ENCODE measurements around the gene PSPH. TPM values are rescaled to one million over a fixed set of nuclear protein-coding genes. Genes with fewer than 3 reads are reported as not detected.
"Not testable (repeated sequence)": the region's sequence is repeated elsewhere in the genome, so short reads cannot be mapped to it uniquely, and the experiment has no call there.

The PSPH gene
- total RNA-seq, 4 donors from 2014 or later = 13.9 to 46.7 (median 27.9) TPM

DNA sequence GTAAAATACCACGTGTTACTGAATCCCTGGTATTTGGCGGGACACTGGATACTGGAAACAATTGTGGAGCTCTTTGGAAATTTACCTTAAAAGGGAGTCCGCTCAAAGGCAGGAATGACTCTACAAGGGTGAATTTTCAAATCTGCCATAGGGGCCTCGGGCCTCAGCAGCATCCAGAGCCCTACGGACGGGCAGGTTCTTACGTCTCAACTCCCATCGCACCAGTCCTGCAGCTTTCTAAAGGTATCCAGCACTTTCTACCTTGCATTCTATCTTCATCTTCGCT lies 248 bp downstream of the PSPH start:
- WGBS, 2 donors = 0% methylated on average over 3 to 7 of the region's 9 CpGs
- H3K9me3 ChIP-seq = no peaks in the 10 kb centered on the region
- no peak for DNase-seq
- no peak for TF ChIP-seq POLR2A (IDR thresholded peaks at IDR 0.05)
- TF ChIP-seq, protein P1, sequence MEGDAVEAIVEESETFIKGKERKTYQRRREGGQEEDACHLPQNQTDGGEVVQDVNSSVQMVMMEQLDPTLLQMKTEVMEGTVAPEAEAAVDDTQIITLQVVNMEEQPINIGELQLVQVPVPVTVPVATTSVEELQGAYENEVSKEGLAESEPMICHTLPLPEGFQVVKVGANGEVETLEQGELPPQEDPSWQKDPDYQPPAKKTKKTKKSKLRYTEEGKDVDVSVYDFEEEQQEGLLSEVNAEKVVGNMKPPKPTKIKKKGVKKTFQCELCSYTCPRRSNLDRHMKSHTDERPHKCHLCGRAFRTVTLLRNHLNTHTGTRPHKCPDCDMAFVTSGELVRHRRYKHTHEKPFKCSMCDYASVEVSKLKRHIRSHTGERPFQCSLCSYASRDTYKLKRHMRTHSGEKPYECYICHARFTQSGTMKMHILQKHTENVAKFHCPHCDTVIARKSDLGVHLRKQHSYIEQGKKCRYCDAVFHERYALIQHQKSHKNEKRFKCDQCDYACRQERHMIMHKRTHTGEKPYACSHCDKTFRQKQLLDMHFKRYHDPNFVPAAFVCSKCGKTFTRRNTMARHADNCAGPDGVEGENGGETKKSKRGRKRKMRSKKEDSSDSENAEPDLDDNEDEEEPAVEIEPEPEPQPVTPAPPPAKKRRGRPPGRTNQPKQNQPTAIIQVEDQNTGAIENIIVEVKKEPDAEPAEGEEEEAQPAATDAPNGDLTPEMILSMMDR (IDR thresholded peaks at IDR 0.05) = no peak
- intact Hi-C loops (cut with DNase I) = no loop called here
- H3K27me3 ChIP-seq = no peaks in the 10 kb centered on the region
- H3K27ac ChIP-seq = peak overlapping the region; percentile 92 to 96 (median 94)
- H3K36me3 ChIP-seq = peaks cover 0 to 33% (median 8%) of the 10 kb centered on the region in 3 donors
- peaks cover 8 to 72% (median 33%) of the 10 kb centered on the region in 3 donors for H3K4me1 ChIP-seq
- H3K4me3 ChIP-seq = peak overlapping the region; percentile 70 to 100 (median 80)

DNA sequence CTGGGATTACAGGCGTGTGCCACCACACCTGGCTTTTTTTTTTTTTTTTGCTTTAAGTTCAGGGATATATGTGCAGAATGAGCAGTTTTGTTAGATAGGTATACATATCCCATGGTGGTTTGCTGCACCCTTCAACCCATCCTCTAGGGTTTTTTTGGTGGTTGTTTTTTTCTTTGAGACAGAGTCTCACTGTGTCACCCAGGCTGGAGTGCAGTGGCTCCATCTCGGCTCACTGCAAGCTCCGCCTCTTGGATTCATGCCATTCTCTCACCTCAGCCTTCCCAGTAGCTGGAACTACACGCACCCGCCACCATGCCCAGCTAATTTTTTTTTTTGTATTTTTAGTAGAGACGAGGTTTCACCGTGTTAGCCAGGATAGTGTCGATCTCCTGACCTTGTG lies 2.5 kb downstream of the PSPH start:
- H3K9me3 ChIP-seq; DNase-seq; H3K27me3 ChIP-seq; intact Hi-C loops (cut with DNase I); H3K4me3 ChIP-seq: not testable (repeated sequence)
- Histone ChIP-seq H3K27ac (peak overlapping the region in 2 of 4 donors; percentile 25 to 26), H3K36me3 (peaks cover 0 to 11% (median 0%) of the 10 kb centered on the region in 3 donors), H3K4me1 (peaks cover 8 to 68% (median 33%) of the 10 kb centered on the region in 3 donors)
- WGBS, 2 donors = 45 to 70% methylated on average over 8 of the region's 8 CpGs

DNA sequence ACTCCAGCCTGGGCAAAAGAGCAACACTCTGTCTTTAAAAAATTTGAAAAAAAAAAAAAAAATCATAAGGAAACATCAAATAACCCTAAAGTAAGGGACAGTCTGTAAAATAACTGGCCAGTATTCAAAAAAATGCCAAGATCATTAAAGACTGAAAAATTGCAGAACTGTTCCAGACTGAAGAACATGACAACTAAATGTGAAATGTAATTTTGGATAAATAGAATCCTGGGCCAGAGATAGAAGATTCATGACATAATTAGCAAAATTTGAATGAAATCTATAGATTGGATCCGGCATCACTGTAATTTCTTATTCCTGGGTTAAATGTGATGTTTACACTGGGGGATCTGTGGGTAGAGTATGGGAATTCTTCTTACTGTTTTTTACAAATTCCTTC lies 3.0 kb downstream of the PSPH start:
- no peak for DNase-seq
- Histone ChIP-seq H3K9me3 (no peaks in the 10 kb centered on the region), H3K4me3 (no peak overlapping the region), H3K4me1 (peaks cover 8 to 63% (median 32%) of the 10 kb centered on the region in 3 donors), H3K27ac (peak overlapping the region in 2 of 4 donors; percentile 36 to 80), H3K27me3 (no peaks in the 10 kb centered on the region), H3K36me3 (peaks cover 0 to 6% (median 0%) of the 10 kb centered on the region in 3 donors)
- 74 to 88% methylated on average over 1 of the region's 1 CpG for WGBS, 2 donors
- TF ChIP-seq, protein P1 (IDR thresholded peaks at IDR 0.05) = no peak
- no peak for TF ChIP-seq POLR2A (IDR thresholded peaks at IDR 0.05)
- intact Hi-C loops (cut with DNase I) = no loop called here

DNA sequence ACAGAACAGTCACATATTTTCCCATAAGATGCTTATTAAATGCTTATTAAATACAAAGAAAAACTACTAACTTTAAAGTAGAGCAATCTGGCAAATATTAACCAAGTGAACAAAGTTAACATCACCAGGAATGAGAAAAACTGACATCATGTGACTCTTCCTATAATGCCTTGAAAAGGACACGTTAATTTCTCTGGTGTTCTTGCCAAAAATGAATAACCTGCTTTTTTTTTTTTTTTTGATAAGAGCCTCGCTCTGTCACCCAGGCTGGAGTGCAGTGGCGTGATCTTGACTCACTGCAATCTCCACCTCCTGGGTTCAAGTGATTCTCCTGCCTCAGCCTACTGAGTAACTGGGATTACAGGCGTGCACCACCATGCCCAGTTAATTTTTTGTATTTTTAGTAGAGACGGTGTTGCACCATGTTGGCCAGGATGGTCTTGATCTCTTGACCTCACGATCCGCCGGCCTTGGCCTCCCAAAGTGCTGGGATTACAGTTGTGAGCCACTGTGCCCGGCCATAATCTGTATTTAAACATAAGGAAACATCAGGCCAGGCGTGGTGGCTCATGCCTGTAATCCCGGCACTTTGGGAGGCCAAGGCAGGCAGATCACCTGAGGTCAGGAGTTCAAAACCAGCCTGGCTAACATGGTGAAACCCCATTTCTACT lies 3.7 kb downstream of the PSPH start:
- DNase-seq; H3K9me3 ChIP-seq; intact Hi-C loops (cut with DNase I); H3K36me3 ChIP-seq; H3K4me3 ChIP-seq; H3K27me3 ChIP-seq: not testable (repeated sequence)
- Histone ChIP-seq H3K4me1 (peaks cover 3 to 56% (median 25%) of the 10 kb centered on the region in 3 donors), H3K27ac (peak overlapping the region in 3 of 4 donors; percentile 55 to 80 (median 66))
- 38 to 75% methylated on average over 4 to 11 of the region's 11 CpGs for WGBS, 2 donors

DNA sequence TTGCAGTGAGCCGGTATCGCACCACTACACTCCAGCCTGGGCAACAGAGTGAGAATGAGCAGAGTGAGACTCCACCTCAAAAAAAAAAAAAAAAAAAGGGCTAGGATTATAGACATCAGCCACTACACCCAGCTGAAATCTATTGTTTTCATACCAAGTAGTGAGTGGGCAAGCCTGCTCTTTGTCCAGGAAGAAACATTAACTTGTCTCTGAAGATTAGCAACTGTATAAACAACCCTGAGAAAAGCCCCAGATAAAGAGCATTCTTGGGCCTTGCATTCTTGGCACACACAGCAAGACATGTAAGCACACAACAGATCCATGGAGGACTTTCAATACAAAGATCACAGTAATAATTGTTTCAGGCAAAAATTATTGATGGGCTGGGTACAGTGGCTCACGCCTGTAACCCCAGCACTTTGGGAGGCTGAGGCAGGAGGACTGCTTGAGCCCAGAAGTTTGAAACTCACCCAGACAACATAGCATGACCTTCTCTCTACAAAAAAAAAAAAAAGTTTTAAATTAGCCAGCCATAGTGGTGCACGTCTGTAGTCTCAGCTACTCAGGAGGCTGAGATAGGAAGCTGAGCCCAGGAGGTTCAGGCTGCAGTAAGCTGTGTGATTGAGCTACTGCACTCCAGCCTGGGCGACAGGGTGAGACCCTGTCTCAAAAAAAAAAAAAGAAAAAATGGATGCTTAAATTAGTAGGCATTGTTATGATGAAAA lies 4.4 kb downstream of the PSPH start:
- Histone ChIP-seq H3K36me3 (peaks cover 0 to 7% (median 0%) of the 10 kb centered on the region in 3 donors), H3K27ac (peak overlapping the region; percentile 43 to 80 (median 60)), H3K4me3 (no peak overlapping the region), H3K27me3 (no peaks in the 10 kb centered on the region), H3K4me1 (peaks cover 3 to 50% (median 21%) of the 10 kb centered on the region in 3 donors), H3K9me3 (no peaks in the 10 kb centered on the region)
- 26 to 32% methylated on average over 5 of the region's 5 CpGs for WGBS, 2 donors
- intact Hi-C loops (cut with DNase I) = no loop called here
- TF ChIP-seq POLR2A (IDR thresholded peaks at IDR 0.05) = no peak
- TF ChIP-seq, protein P1 (IDR thresholded peaks at IDR 0.05) = no peak
- no peak for DNase-seq

DNA sequence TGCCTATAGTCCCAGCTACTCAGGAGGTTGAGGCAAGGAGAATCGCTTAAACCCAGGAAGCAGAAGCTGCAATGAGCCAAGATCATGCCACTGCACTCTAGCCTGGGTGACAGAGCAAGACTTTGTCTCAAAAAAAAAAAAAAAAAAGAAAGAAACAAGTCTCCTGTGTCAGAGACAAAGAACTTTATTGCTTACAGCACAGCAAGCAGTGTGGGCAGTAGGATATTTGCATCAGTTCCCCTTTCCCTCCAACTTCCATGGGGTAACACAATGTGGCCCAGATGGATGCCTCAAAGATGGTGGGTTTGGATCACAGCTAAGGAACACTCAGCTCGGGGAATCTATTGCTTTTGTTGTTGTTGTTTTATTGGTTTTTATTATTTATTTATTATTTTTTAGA lies 5.5 kb downstream of the PSPH start:
- 87 to 93% methylated on average over 1 to 2 of the region's 2 CpGs for WGBS, 2 donors
- H3K36me3 ChIP-seq; H3K4me3 ChIP-seq; DNase-seq; H3K9me3 ChIP-seq; H3K27me3 ChIP-seq; intact Hi-C loops (cut with DNase I): not testable (repeated sequence)
- peak overlapping the region in 1 of 4 donors; percentile 66 for H3K27ac ChIP-seq
- H3K4me1 ChIP-seq = peaks cover 3 to 48% (median 21%) of the 10 kb centered on the region in 3 donors
